ENCODE measurements around the gene MED14. TPM values are rescaled to one million over a fixed set of nuclear protein-coding genes. Genes with fewer than 3 reads are reported as not detected.

Gene MED14
- total RNA-seq, 1 experiment from 2014 or later: 54.4 TPM

GRCh38 chrX:40719731-40720130 lies 15.6 kb downstream of the MED14 start:
- no peak for DNase-seq
- Histone ChIP-seq H3K36me3 (replicated peaks; ENCODE audit: control insufficient read depth, insufficient read depth, low read length) (peaks cover 9% of the 10 kb centered on the region), H3K27me3 (ENCODE audit: control insufficient read depth, insufficient read depth, low read length) (no peaks in the 10 kb centered on the region), H3K4me3 (ENCODE audit: insufficient read depth, low read depth, low read length) (no peak overlapping the region)

GRCh38 chrX:40719218-40719617 lies 16.1 kb downstream of the MED14 start:
- Histone ChIP-seq H3K4me3 (ENCODE audit: insufficient read depth, low read depth, low read length) (no peak overlapping the region), H3K36me3 (replicated peaks; ENCODE audit: control insufficient read depth, insufficient read depth, low read length) (peaks cover 10% of the 10 kb centered on the region), H3K27me3 (ENCODE audit: control insufficient read depth, insufficient read depth, low read length) (no peaks in the 10 kb centered on the region)
- DNase-seq: no peak

DNA sequence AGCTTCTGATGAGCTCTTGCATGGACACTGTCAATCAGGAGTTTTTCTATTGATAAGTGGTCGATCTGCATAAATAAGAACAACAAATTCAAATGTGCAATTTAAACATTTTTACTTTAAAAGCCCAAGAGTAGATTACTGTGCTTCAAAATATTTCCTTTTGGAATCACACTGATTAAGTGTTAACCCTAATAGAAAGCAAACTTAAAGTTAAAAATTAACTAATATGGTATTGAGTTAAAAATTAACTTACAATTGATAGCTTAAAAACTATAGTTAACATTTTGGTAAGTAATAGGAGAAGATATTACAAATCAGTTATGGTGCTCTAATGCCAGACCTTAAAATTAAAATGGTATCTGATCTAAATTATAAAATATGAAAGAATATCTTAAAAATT lies 25.9 kb downstream of the MED14 start:
- H3K27me3 ChIP-seq (ENCODE audit: control insufficient read depth, insufficient read depth, low read length): no peaks in the 10 kb centered on the region
- H3K36me3 ChIP-seq (replicated peaks; ENCODE audit: control insufficient read depth, insufficient read depth, low read length): peaks cover 13% of the 10 kb centered on the region
- no peak for DNase-seq
- no peak overlapping the region for H3K4me3 ChIP-seq (ENCODE audit: insufficient read depth, low read depth, low read length)

- H3K36me3 ChIP-seq (replicated peaks; ENCODE audit: control insufficient read depth, insufficient read depth, low read length): peaks cover 13% of the 10 kb centered on the region
- no peak overlapping the region for H3K4me3 ChIP-seq (ENCODE audit: insufficient read depth, low read depth, low read length)
- DNase-seq: no peak
- H3K27me3 ChIP-seq (ENCODE audit: control insufficient read depth, insufficient read depth, low read length): no peaks in the 10 kb centered on the region
Measured at GRCh38 chrX:40705658-40706312, 29.6 kb downstream of the MED14 start.

GRCh38 chrX:40700640-40701342 lies 34.6 kb downstream of the MED14 start:
- no peak overlapping the region for H3K4me3 ChIP-seq (ENCODE audit: insufficient read depth, low read depth, low read length)
- no peak for DNase-seq
- H3K27me3 ChIP-seq (ENCODE audit: control insufficient read depth, insufficient read depth, low read length): no peaks in the 10 kb centered on the region
- H3K36me3 ChIP-seq (replicated peaks; ENCODE audit: control insufficient read depth, insufficient read depth, low read length): peaks cover 15% of the 10 kb centered on the region

GRCh38 chrX:40698851-40699250 lies 36.5 kb downstream of the MED14 start:
- H3K27me3 ChIP-seq (ENCODE audit: control insufficient read depth, insufficient read depth, low read length): no peaks in the 10 kb centered on the region
- H3K36me3 ChIP-seq (replicated peaks; ENCODE audit: control insufficient read depth, insufficient read depth, low read length): peaks cover 12% of the 10 kb centered on the region
- H3K4me3 ChIP-seq (ENCODE audit: insufficient read depth, low read depth, low read length): no peak overlapping the region
- DNase-seq: no peak

DNA sequence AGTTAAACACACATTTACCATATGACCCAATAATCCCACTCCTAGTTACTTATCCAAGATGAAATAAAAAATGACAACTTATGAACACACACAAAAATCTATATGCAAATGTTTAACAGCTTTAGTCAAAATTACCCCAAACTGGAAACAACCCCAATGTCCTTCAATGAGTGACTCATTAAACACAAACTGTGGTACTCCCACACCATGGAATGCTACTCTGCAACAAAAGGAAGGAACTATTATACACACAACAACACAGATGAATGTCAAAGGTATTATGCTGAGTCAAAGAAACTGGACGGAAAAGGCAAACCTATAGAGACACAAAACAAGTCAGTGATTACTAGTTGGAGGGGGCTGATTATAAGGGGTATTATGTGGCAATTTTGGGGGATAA lies 40.5 kb downstream of the MED14 start:
- DNase-seq: no peak
- no peak overlapping the region for H3K4me3 ChIP-seq (ENCODE audit: insufficient read depth, low read depth, low read length)
- H3K27me3 ChIP-seq (ENCODE audit: control insufficient read depth, insufficient read depth, low read length): no peaks in the 10 kb centered on the region
- peaks cover 13% of the 10 kb centered on the region for H3K36me3 ChIP-seq (replicated peaks; ENCODE audit: control insufficient read depth, insufficient read depth, low read length)

- H3K36me3 ChIP-seq (replicated peaks; ENCODE audit: control insufficient read depth, insufficient read depth, low read length): peaks cover 26% of the 10 kb centered on the region
- no peak for DNase-seq
Measured at GRCh38 chrX:40688929-40689328, 46.4 kb downstream of the MED14 start.

GRCh38 chrX:40687169-40687568 lies 48.2 kb downstream of the MED14 start:
- DNase-seq: no peak
- peaks cover 26% of the 10 kb centered on the region for H3K36me3 ChIP-seq (replicated peaks; ENCODE audit: control insufficient read depth, insufficient read depth, low read length)
- H3K27me3 ChIP-seq (ENCODE audit: control insufficient read depth, insufficient read depth, low read length): no peaks in the 10 kb centered on the region
- no peak overlapping the region for H3K4me3 ChIP-seq (ENCODE audit: insufficient read depth, low read depth, low read length)

More at GRCh38 chrX:40688929-40689328, 46.4 kb downstream of the MED14 start:
- H3K27me3 ChIP-seq (ENCODE audit: control insufficient read depth, insufficient read depth, low read length): no peaks in the 10 kb centered on the region
- no peak overlapping the region for H3K4me3 ChIP-seq (ENCODE audit: insufficient read depth, low read depth, low read length)

- Histone ChIP-seq H3K4me3 (ENCODE audit: insufficient read depth, low read depth, low read length) (no peak overlapping the region), H3K36me3 (replicated peaks; ENCODE audit: control insufficient read depth, insufficient read depth, low read length) (peaks cover 22% of the 10 kb centered on the region), H3K27me3 (ENCODE audit: control insufficient read depth, insufficient read depth, low read length) (no peaks in the 10 kb centered on the region)
- no peak for DNase-seq
Measured at GRCh38 chrX:40685362-40685918, 49.9 kb downstream of the MED14 start.

DNA sequence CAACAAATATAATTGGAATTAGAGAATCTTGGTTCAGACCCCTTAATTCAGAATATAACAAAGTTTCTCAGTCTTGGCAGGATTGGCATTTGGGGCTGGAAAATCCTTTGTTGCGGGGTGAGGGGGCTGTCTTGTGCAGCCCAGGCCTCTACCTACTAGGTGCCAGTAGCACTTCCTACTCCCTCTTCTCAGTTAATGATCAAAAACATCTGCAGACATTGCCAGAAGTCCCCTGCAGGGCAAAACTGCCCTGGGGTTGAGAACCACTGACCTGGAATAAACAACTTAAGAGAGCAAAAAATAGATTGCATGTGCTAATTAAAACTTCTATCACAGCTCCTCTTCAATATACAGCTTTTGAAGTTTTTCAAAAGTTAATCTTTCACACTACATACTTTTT lies 51.2 kb downstream of the MED14 start:
- Histone ChIP-seq H3K36me3 (replicated peaks; ENCODE audit: control insufficient read depth, insufficient read depth, low read length) (peaks cover 21% of the 10 kb centered on the region), H3K27me3 (ENCODE audit: control insufficient read depth, insufficient read depth, low read length) (no peaks in the 10 kb centered on the region), H3K4me3 (ENCODE audit: insufficient read depth, low read depth, low read length) (no peak overlapping the region)
- DNase-seq: no peak

GRCh38 chrX:40683245-40683644 lies 52.1 kb downstream of the MED14 start:
- DNase-seq: no peak
- no peaks in the 10 kb centered on the region for H3K27me3 ChIP-seq (ENCODE audit: control insufficient read depth, insufficient read depth, low read length)
- H3K4me3 ChIP-seq (ENCODE audit: insufficient read depth, low read depth, low read length): no peak overlapping the region
- peaks cover 17% of the 10 kb centered on the region for H3K36me3 ChIP-seq (replicated peaks; ENCODE audit: control insufficient read depth, insufficient read depth, low read length)

- no peak for DNase-seq
- Histone ChIP-seq H3K4me3 (ENCODE audit: insufficient read depth, low read depth, low read length) (no peak overlapping the region), H3K27me3 (ENCODE audit: control insufficient read depth, insufficient read depth, low read length) (no peaks in the 10 kb centered on the region), H3K36me3 (replicated peaks; ENCODE audit: control insufficient read depth, insufficient read depth, low read length) (peaks cover 27% of the 10 kb centered on the region)
Measured at GRCh38 chrX:40671126-40671525, 64.2 kb downstream of the MED14 start.

- Histone ChIP-seq H3K27me3 (ENCODE audit: control insufficient read depth, insufficient read depth, low read length) (no peaks in the 10 kb centered on the region), H3K36me3 (replicated peaks; ENCODE audit: control insufficient read depth, insufficient read depth, low read length) (peaks cover 26% of the 10 kb centered on the region), H3K4me3 (ENCODE audit: insufficient read depth, low read depth, low read length) (no peak overlapping the region)
- DNase-seq: peak; percentile 66
Measured at GRCh38 chrX:40663880-40664630, 71.3 kb downstream of the MED14 start.
